CD4-positive, alpha-beta T cell (primary cell): ENCODE results near the gene FOXC2. TPM values are rescaled to one million over a fixed set of nuclear protein-coding genes. Genes with fewer than 3 reads are reported as not detected.

Experiments
- ATAC-seq: fragments of 200-7000 bp; cut with Tn5 transposase; one replicate; pipeline ENCODE4 v1.10.0; 2022; ENCODE audit warnings: mild to moderate bottlenecking; ENCODE audit not compliant: poor library complexity
- CTCF ChIA-PET: fragments of 350-600 bp; sonication (Branson Sonifier 250); formaldehyde crosslinking; loops from one replicate; lab custom pipeline; 2021; ENCODE audit warnings: antibody characterized with exemption, inconsistent platforms; lab: Charles Lee
- POLR2A ChIA-PET: fragments of 350-600 bp; sonication (Branson Sonifier 250); formaldehyde crosslinking; loops from one replicate; lab custom pipeline; 2021; ENCODE audit warnings: antibody characterized with exemption, inconsistent platforms; lab: Charles Lee
- DNase-seq, 14 experiments: peaks; one replicate each; pipeline ENCODE4 v3.0.0-alpha.2; 2013 to 2020; ENCODE audit warnings: mixed read lengths in 2 of 14
- H3K27ac ChIP-seq, 2 donors: one replicate each; pipeline versions ENCODE4 v1.5.1 to v1.7.0; 2013; ENCODE audit warnings: low read length in 2 of 2, low read depth in 1 of 2, mild to moderate bottlenecking in 1 of 2
- H3K27me3 ChIP-seq, 2 experiments: 1 replicate in 1 of 2; 2 replicates in 1 of 2; pipeline versions ENCODE4 v1.6.1 to v1.7.0; 2013; ENCODE audit warnings: low read length in 2 of 2, control low read depth in 1 of 2, mild to moderate bottlenecking in 1 of 2, moderate library complexity in 1 of 2; ENCODE audit not compliant: insufficient read depth in 2 of 2, control insufficient read depth in 1 of 2
- H3K36me3 ChIP-seq: one replicate; pipeline ENCODE4 v1.6.1; 2013; ENCODE audit warnings: low read length, control low read depth; ENCODE audit not compliant: insufficient read depth
- H3K4me1 ChIP-seq: one replicate; pipeline ENCODE4 v1.6.1; 2013; ENCODE audit warnings: low read length, control low read depth; ENCODE audit not compliant: insufficient read depth
- H3K4me3 ChIP-seq: one replicate; pipeline ENCODE4 v1.5.1; 2013; ENCODE audit warnings: mild to moderate bottlenecking, low read length, moderate library complexity
- H3K9me3 ChIP-seq, 2 experiments: 1 replicate in 1 of 2; 2 replicates in 1 of 2; pipeline versions ENCODE4 v1.6.1 to v1.7.0; 2013; ENCODE audit warnings: low read length in 2 of 2, mild to moderate bottlenecking in 2 of 2, control low read depth in 1 of 2, moderate library complexity in 1 of 2; ENCODE audit not compliant: control insufficient read depth in 1 of 2, insufficient read depth in 1 of 2
- H3K27ac Mint-ChIP-seq: one replicate; pipeline ENCODE4 v1.8.0; 2020; ENCODE audit warnings: mixed read lengths
- H3K27me3 Mint-ChIP-seq: one replicate; pipeline ENCODE4 v1.8.0; 2021; ENCODE audit warnings: mixed read lengths
- H3K36me3 Mint-ChIP-seq: one replicate; pipeline ENCODE4 v1.8.0; 2021; ENCODE audit warnings: low read depth, mixed read lengths
- H3K4me1 Mint-ChIP-seq: one replicate; pipeline ENCODE4 v1.8.0; 2021; ENCODE audit warnings: low read depth, mixed read lengths
- H3K4me3 Mint-ChIP-seq: one replicate; pipeline ENCODE4 v1.8.0; 2020; ENCODE audit warnings: mild to moderate bottlenecking, mixed read lengths
- H3K9me3 Mint-ChIP-seq: one replicate; pipeline ENCODE4 v1.8.0; 2020; ENCODE audit warnings: mixed read lengths
- intact Hi-C, 2 experiments: fragments of 100-400 bp; cut with DNase I in 1 of 2; cut with micrococcal nuclease in 1 of 2; formaldehyde crosslinking; loops; one replicate each; pipeline versions ENCODE4 v1.15.1 to v1.9.0; 2023 to 2025; cut with DNase I, micrococcal nuclease
- total RNA-seq, 174 experiments: library from RNA in 2 of 174; stranded (reverse) in 2 of 174; gene quantifications; one replicate each; pipeline ENCODE4 v1.2.3 and lab custom pipeline; 2021 to 2026
- TF ChIP-seq, protein P1 (sequence below): fragments of 200-600 bp; IDR thresholded peaks from one replicate; pipeline ENCODE4 v1.8.0; 2022; ENCODE audit warnings: antibody characterized with exemption, mild to moderate bottlenecking

Gene FOXC2
- total RNA-seq, 2 experiments from 2014 or later: 0.11 to 0.19 TPM

DNA sequence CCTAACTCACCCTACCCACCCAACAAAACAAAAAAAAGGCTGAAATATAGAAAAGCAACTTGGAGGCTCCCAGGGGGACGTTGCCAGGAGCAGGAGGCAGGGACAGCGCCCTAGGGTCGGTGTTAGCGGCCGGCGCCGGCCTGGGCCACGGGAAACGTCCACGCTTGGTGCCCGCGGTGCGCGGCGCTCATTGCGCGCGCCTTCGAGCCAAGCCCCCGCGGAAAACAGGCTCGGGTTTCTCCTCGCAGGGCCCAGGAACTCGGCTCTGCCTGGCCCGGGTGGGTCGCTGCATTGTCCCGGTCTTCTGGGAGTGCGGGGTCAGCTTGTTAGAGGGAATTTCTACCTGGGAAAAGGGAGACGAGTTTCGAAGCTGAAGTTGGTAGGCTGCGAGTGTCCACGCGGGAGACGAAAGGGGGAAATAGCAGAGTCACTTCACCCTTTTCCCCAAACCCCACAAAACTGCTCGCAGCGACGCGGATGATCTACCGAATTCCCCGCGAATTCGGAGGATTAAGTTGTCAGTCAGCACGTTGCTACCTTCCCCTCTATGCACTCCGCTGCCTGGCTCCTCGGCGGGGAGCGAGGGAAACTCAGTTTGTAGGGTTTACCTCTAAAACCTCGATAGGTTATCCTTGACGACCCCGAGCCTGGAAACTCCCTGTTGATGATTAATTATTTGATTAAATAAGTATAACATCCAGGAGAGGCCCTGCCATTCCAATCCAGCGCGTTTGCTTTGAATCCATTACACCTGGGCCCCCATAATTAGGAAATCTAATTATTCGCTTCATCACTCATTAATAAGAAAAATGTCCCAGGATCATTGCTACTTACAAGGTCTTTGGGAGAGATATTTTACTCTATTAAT is 751 bp upstream of the FOXC2 start:
- no peak for ATAC-seq
- no peaks in the 10 kb centered on the region for H3K36me3 Mint-ChIP-seq
- H3K27ac Mint-ChIP-seq: no peak overlapping the region
- TF ChIP-seq, protein P1, sequence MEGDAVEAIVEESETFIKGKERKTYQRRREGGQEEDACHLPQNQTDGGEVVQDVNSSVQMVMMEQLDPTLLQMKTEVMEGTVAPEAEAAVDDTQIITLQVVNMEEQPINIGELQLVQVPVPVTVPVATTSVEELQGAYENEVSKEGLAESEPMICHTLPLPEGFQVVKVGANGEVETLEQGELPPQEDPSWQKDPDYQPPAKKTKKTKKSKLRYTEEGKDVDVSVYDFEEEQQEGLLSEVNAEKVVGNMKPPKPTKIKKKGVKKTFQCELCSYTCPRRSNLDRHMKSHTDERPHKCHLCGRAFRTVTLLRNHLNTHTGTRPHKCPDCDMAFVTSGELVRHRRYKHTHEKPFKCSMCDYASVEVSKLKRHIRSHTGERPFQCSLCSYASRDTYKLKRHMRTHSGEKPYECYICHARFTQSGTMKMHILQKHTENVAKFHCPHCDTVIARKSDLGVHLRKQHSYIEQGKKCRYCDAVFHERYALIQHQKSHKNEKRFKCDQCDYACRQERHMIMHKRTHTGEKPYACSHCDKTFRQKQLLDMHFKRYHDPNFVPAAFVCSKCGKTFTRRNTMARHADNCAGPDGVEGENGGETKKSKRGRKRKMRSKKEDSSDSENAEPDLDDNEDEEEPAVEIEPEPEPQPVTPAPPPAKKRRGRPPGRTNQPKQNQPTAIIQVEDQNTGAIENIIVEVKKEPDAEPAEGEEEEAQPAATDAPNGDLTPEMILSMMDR: no peak
- intact Hi-C loops: no loop called here
- H3K4me3 Mint-ChIP-seq: peak overlapping the region; percentile 20
- Histone ChIP-seq H3K27me3 (peaks cover 49 to 71% of the 10 kb centered on the region in 2 experiments), H3K4me3 (no peak overlapping the region), H3K9me3 (peaks cover 0 to 7% of the 10 kb centered on the region in 2 experiments), H3K36me3 (no peaks in the 10 kb centered on the region), H3K27ac (no peak overlapping the region), H3K4me1 (peaks cover 31% of the 10 kb centered on the region)
- H3K4me1 Mint-ChIP-seq: peaks cover 26% of the 10 kb centered on the region
- no peaks in the 10 kb centered on the region for H3K9me3 Mint-ChIP-seq
- ChIA-PET POLR2A (no interaction called here), CTCF (no interaction called here)
- no peak for DNase-seq
- peaks cover 88% of the 10 kb centered on the region for H3K27me3 Mint-ChIP-seq

DNA sequence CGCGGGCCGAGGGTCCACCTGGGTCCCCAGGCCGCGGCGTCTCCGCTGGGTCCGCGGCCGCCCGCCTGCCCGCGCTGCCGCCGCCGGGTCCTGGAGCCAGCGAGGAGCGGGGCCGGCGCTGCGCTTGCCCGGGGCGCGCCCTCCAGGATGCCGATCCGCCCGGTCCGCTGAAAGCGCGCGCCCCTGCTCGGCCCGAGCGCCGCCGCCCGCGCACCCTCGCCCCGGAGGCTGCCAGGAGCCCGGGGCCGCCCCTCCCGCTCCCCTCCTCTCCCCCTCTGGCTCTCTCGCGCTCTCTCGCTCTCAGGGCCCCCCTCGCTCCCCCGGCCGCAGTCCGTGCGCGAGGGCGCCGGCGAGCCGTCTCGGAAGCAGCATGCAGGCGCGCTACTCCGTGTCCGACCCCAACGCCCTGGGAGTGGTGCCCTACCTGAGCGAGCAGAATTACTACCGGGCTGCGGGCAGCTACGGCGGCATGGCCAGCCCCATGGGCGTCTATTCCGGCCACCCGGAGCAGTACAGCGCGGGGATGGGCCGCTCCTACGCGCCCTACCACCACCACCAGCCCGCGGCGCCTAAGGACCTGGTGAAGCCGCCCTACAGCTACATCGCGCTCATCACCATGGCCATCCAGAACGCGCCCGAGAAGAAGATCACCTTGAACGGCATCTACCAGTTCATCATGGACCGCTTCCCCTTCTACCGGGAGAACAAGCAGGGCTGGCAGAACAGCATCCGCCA is 504 bp downstream of the FOXC2 start:
- peaks cover 26% of the 10 kb centered on the region for H3K4me1 Mint-ChIP-seq
- no peak overlapping the region for H3K27ac Mint-ChIP-seq
- peak overlapping the region; percentile 30 for H3K4me3 Mint-ChIP-seq
- H3K36me3 Mint-ChIP-seq: no peaks in the 10 kb centered on the region
- DNase-seq (no peak), ATAC-seq (no peak)
- Histone ChIP-seq H3K27ac (no peak overlapping the region), H3K27me3 (peaks cover 56 to 82% of the 10 kb centered on the region in 2 experiments), H3K4me3 (no peak overlapping the region), H3K4me1 (peaks cover 31% of the 10 kb centered on the region), H3K36me3 (no peaks in the 10 kb centered on the region), H3K9me3 (peaks cover 0 to 7% of the 10 kb centered on the region in 2 experiments)
- CTCF ChIA-PET: no interaction called here
- TF ChIP-seq, protein P1: no peak
- H3K27me3 Mint-ChIP-seq: peaks cover 88% of the 10 kb centered on the region
- intact Hi-C loops: no loop called here
- no peaks in the 10 kb centered on the region for H3K9me3 Mint-ChIP-seq
- POLR2A ChIA-PET: no interaction called here

DNA sequence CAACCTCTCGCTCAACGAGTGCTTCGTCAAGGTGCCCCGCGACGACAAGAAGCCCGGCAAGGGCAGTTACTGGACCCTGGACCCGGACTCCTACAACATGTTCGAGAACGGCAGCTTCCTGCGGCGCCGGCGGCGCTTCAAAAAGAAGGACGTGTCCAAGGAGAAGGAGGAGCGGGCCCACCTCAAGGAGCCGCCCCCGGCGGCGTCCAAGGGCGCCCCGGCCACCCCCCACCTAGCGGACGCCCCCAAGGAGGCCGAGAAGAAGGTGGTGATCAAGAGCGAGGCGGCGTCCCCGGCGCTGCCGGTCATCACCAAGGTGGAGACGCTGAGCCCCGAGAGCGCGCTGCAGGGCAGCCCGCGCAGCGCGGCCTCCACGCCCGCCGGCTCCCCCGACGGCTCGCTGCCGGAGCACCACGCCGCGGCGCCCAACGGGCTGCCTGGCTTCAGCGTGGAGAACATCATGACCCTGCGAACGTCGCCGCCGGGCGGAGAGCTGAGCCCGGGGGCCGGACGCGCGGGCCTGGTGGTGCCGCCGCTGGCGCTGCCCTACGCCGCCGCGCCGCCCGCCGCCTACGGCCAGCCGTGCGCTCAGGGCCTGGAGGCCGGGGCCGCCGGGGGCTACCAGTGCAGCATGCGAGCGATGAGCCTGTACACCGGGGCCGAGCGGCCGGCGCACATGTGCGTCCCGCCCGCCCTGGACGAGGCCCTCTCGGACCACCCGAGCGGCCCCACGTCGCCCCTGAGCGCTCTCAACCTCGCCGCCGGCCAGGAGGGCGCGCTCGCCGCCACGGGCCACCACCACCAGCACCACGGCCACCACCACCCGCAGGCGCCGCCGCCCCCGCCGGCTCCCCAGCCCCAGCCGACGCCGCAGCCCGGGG is 1.3 kb downstream of the FOXC2 start:
- Histone ChIP-seq H3K9me3 (peaks cover 0 to 7% of the 10 kb centered on the region in 2 experiments), H3K27ac (no peak overlapping the region), H3K4me3 (no peak overlapping the region), H3K4me1 (peaks cover 31% of the 10 kb centered on the region), H3K27me3 (peaks cover 55 to 80% of the 10 kb centered on the region in 2 experiments), H3K36me3 (no peaks in the 10 kb centered on the region)
- Mint-ChIP-seq H3K27ac (no peak overlapping the region), H3K9me3 (no peaks in the 10 kb centered on the region), H3K36me3 (no peaks in the 10 kb centered on the region), H3K27me3 (peaks cover 84% of the 10 kb centered on the region), H3K4me3 (no peak overlapping the region), H3K4me1 (peaks cover 26% of the 10 kb centered on the region)
- ChIA-PET CTCF (no interaction called here), POLR2A (no interaction called here)
- no peak for DNase-seq
- intact Hi-C loops: no loop called here
- TF ChIP-seq, protein P1: no peak
- ATAC-seq: no peak
